Smooth muscle cell (in vitro differentiated cells): ENCODE measurements around the gene TBC1D4. TPM values are rescaled to one million over a fixed set of nuclear protein-coding genes. Genes with fewer than 3 reads are reported as not detected.

Experiments
- DNase-seq: peaks from one replicate; lab custom pipeline; 2025; ENCODE audit not compliant: unreplicated experiment; lab: John Stamatoyannopoulos, UW
- H2AFZ ChIP-seq: fragments of 200-600 bp; sonication (generic); 2 replicates; pipeline ENCODE4 v1.6.0; 2016; ENCODE audit warnings: antibody characterized with exemption, low read depth, mild to moderate bottlenecking
- H3F3A ChIP-seq: fragments of 200-600 bp; sonication (generic); 2 replicates; pipeline ENCODE4 v1.6.0; 2017; ENCODE audit warnings: antibody characterized with exemption, low read depth
- H3K27ac ChIP-seq: fragments of 200-600 bp; sonication (generic); 2 replicates; pipeline ENCODE4 v1.5.1; 2016; ENCODE audit warnings: low read depth, mild to moderate bottlenecking
- H3K27me3 ChIP-seq: fragments of 200-600 bp; sonication (generic); 2 replicates; pipeline ENCODE4 v1.6.1; 2016; ENCODE audit warnings: low read depth, mild to moderate bottlenecking
- H3K36me3 ChIP-seq: fragments of 200-600 bp; sonication (generic); 2 replicates; pipeline ENCODE4 v1.5.1; 2016; ENCODE audit warnings: low read depth
- H3K4me1 ChIP-seq: fragments of 200-600 bp; sonication (generic); 2 replicates; pipeline ENCODE4 v1.5.1; 2016; ENCODE audit warnings: low read depth
- H3K4me2 ChIP-seq: fragments of 200-600 bp; sonication (generic); 2 replicates; pipeline ENCODE4 v1.6.0; 2016; ENCODE audit warnings: mild to moderate bottlenecking
- H3K4me3 ChIP-seq: fragments of 200-600 bp; sonication (generic); 2 replicates; pipeline ENCODE4 v1.5.1; 2016; ENCODE audit warnings: mild to moderate bottlenecking
- H3K79me2 ChIP-seq: fragments of 200-600 bp; sonication (generic); 2 replicates; pipeline ENCODE4 v1.6.0; 2016; ENCODE audit warnings: low read depth, mild to moderate bottlenecking
- H3K9ac ChIP-seq: fragments of 200-600 bp; sonication (generic); 2 replicates; pipeline ENCODE4 v1.6.0; 2016; ENCODE audit warnings: low read depth
- H3K9me3 ChIP-seq: fragments of 200-600 bp; sonication (generic); replicated peaks from 2 replicates; pipeline ENCODE4 v1.5.1; 2016; ENCODE audit warnings: low read depth
- H4K20me1 ChIP-seq: fragments of 200-600 bp; sonication (generic); 2 replicates; pipeline ENCODE4 v1.6.0; 2016; ENCODE audit warnings: low read depth
- CTCF ChIP-seq: fragments of 200-600 bp; sonication (generic); IDR thresholded peaks from 2 replicates; pipeline ENCODE4 v1.5.1; 2017; ENCODE audit warnings: borderline replicate concordance, mild to moderate bottlenecking, antibody characterized with exemption; ENCODE audit not compliant: insufficient read depth, poor library complexity, severe bottlenecking
- WGBS: methylation state at CpG from one replicate; pipeline ENCODE4 v1.1.7; 2016; ENCODE audit warnings: low lambda C conversion rate; 5-methylcytosine and 5-hydroxymethylcytosine counted together
- polyA plus RNA-seq: library from polyadenylated mRNA; unstranded; fragments of >200 nt; fragmentation: Nextera tagmentation; extraction: Ambion mirVana; gene quantifications from 2 replicates; pipeline ENCODE4 v1.2.1, GENCODE V29; 2016
- total RNA-seq: library from RNA; depleted of rRNA; stranded (reverse); fragments of >200 nt; gene quantifications from 2 replicates; pipeline ENCODE4 v1.2.3, GENCODE V29; 2014

Gene TBC1D4
- total and polyA plus RNA-seq, 2 experiments from 2014 or later = 7.7 to 21.9 TPM

- no peak for TF ChIP-seq CTCF
Observed at GRCh38 chr13:75495938-75496337, 14.0 kb upstream of the TBC1D4 start.

GRCh38 chr13:75494491-75494890, 12.5 kb upstream of the TBC1D4 start:
- Histone ChIP-seq H3K9me3 (no peaks in the 10 kb centered on the region), H3K27ac (peak overlapping the region; percentile 24), H3K79me2 (no peaks in the 10 kb centered on the region), H3K4me1 (no peaks in the 10 kb centered on the region), H3F3A (no peaks in the 10 kb centered on the region), H2AFZ (no peak overlapping the region), H3K4me3 (no peak overlapping the region), H3K27me3 (no peaks in the 10 kb centered on the region), H3K4me2 (no peak overlapping the region), H3K36me3 (no peaks in the 10 kb centered on the region), H4K20me1 (no peaks in the 10 kb centered on the region), H3K9ac (no peak overlapping the region)
- WGBS = 56% methylated on average over 1 of the region's 1 CpG
- DNase-seq = no peak
- no peak for TF ChIP-seq CTCF

More at GRCh38 chr13:75495938-75496337, 14.0 kb upstream of the TBC1D4 start:
- H3K27me3 ChIP-seq = no peaks in the 10 kb centered on the region
- H3K36me3 ChIP-seq = no peaks in the 10 kb centered on the region
- no peaks in the 10 kb centered on the region for H3F3A ChIP-seq
- WGBS = 20% methylated on average over 5 of the region's 5 CpGs
- H3K9ac ChIP-seq = no peak overlapping the region
- H3K4me3 ChIP-seq = no peak overlapping the region
- H3K27ac ChIP-seq = peak overlapping the region; percentile 62
- H4K20me1 ChIP-seq = no peaks in the 10 kb centered on the region
- H3K4me1 ChIP-seq = no peaks in the 10 kb centered on the region
- H3K79me2 ChIP-seq = no peaks in the 10 kb centered on the region
- DNase-seq = no peak
- H3K4me2 ChIP-seq = peak overlapping the region; percentile 32
- no peak overlapping the region for H2AFZ ChIP-seq
- no peaks in the 10 kb centered on the region for H3K9me3 ChIP-seq

GRCh38 chr13:75493156-75493555, 11.2 kb upstream of the TBC1D4 start:
- TF ChIP-seq CTCF = no peak
- H2AFZ ChIP-seq = no peak overlapping the region
- H3K9me3 ChIP-seq = no peaks in the 10 kb centered on the region
- no peak overlapping the region for H3K9ac ChIP-seq
- H3F3A ChIP-seq = no peaks in the 10 kb centered on the region
- H3K27ac ChIP-seq = no peak overlapping the region
- no peaks in the 10 kb centered on the region for H3K27me3 ChIP-seq
- no peaks in the 10 kb centered on the region for H3K36me3 ChIP-seq
- no peak for DNase-seq
- H4K20me1 ChIP-seq = no peaks in the 10 kb centered on the region
- H3K4me1 ChIP-seq = no peaks in the 10 kb centered on the region
- H3K4me2 ChIP-seq = no peak overlapping the region
- no peak overlapping the region for H3K4me3 ChIP-seq
- H3K79me2 ChIP-seq = no peaks in the 10 kb centered on the region

GRCh38 chr13:75492389-75492788, 10.4 kb upstream of the TBC1D4 start:
- TF ChIP-seq CTCF = no peak
- H2AFZ ChIP-seq = no peak overlapping the region
- H3K27me3 ChIP-seq = no peaks in the 10 kb centered on the region
- no peak overlapping the region for H3K9ac ChIP-seq
- no peaks in the 10 kb centered on the region for H3K4me1 ChIP-seq
- peaks cover 2% of the 10 kb centered on the region for H3F3A ChIP-seq
- no peak overlapping the region for H3K27ac ChIP-seq
- H4K20me1 ChIP-seq = no peaks in the 10 kb centered on the region
- no peak overlapping the region for H3K4me3 ChIP-seq
- H3K4me2 ChIP-seq = no peak overlapping the region
- 90% methylated on average over 5 of the region's 5 CpGs for WGBS
- no peak for DNase-seq
- H3K79me2 ChIP-seq = no peaks in the 10 kb centered on the region
- no peaks in the 10 kb centered on the region for H3K36me3 ChIP-seq
- H3K9me3 ChIP-seq = no peaks in the 10 kb centered on the region
